ENCODE measurements around the gene TMC3.

The TMC3 gene

DNA sequence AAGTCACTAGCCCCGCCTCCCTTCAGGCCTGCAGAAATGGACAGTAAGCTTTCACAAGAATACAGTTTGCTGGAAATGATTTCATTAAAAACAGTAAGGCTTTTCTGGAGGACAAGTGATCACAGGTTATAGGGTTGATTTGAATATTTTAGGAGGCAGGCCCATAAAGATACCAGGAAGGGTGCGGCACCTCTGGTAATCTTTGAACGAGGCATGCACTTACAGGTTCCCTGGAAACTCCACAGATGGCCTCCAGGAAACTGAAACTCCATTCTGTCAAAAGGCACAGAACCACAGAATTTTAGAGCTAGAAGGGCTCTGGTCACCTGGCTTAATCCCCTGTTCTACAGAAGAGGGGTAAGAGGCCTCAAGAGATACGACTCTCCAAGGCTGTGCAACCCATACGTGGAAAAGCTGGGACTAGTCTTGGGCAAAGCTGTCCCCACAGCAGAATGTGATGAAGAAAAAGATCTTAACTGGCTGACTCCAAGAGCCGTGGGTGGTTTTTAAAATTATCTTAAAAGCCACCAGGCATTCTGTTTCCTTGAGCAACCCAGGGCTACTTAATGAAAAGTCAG lies 51.2 kb downstream of the TMC3 start:
- DNase-seq (ENCODE audit: low read depth): no peak

- no peak for DNase-seq (ENCODE audit: low read depth)
Observed at GRCh38 chr15:81321667-81322066, 52.3 kb downstream of the TMC3 start.

DNA sequence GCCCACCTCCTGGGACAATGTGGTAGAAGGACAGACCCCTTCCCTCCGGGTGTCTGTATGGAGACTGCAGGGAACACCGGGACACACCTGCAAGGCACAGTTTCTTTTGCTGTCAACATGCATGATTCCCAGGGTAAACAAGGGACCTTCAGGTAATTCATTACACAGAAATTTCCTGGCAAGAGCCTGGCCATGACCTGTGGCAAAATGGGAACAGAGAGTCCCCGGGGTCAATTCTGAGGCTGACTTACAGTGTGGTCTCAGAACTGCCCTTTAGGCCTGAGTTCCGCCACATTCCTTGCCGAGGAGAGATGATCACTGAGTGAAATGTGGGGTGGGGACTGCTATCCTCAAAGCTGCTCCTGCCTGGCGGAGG lies 56.4 kb downstream of the TMC3 start:
- DNase-seq (ENCODE audit: low read depth): no peak

- no peak for DNase-seq (ENCODE audit: low read depth)
Observed at GRCh38 chr15:81316267-81316666, 57.7 kb downstream of the TMC3 start.

- DNase-seq (ENCODE audit: low read depth): no peak
Observed at GRCh38 chr15:81315452-81316175, 58.4 kb downstream of the TMC3 start.

- DNase-seq (ENCODE audit: low read depth): no peak
Observed at GRCh38 chr15:81314378-81314777, 59.6 kb downstream of the TMC3 start.

DNA sequence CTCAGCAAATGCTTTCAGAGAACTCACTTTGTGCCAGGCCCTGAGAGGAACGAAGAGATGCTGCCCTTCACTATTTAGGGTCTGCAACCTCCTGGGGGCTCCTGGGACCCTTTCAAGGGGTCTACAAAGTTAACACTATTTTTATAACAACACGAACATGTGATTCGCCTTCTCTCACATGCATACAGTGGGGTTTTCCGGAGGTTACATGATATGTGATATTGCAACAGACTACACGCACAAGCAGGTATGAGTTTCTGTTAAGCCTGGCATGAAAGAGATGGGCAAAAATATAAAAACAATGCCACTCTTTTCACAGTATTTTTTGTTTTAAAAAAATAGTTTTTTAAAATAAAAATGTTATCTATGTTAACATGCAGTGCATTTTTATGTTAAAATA lies 60.3 kb downstream of the TMC3 start:
- DNase-seq (ENCODE audit: low read depth): no peak

DNA sequence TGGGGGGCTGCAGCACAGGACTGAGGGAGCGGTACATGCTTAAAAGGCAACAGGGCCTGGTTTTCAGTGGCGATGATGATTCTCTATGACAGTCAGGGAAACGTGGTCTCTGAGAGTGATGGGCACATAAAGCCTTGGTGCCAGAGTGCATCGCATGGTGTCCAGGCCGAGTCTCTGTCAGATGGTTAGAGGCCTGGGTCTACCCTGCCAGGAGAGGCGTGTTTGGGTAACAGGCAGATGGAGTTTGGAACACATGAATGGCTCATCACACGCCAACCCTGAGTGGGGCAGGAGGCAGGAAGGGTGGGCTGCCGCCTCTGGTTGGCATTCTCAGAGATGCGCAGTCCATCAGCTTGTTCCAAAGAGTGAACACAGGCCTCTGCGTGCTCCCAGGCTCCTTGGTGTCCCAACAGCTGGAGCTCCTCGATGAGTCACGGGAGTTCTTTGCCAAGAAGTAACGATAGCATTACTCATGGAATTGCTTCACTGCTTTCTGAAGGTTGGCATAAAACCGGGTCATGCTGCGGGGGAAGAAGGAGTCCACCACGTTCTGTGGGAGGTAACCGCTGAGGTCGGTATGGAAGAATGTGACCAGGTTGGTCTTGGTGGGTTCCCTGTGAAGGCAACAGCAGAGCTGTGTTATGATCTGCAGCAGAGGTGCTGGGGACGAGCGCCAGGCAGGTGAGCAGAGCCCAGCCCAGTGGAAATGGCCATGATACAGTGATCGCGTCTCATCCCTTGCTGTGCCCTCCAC lies 61.0 kb downstream of the TMC3 start:
- DNase-seq (ENCODE audit: low read depth): no peak

DNA sequence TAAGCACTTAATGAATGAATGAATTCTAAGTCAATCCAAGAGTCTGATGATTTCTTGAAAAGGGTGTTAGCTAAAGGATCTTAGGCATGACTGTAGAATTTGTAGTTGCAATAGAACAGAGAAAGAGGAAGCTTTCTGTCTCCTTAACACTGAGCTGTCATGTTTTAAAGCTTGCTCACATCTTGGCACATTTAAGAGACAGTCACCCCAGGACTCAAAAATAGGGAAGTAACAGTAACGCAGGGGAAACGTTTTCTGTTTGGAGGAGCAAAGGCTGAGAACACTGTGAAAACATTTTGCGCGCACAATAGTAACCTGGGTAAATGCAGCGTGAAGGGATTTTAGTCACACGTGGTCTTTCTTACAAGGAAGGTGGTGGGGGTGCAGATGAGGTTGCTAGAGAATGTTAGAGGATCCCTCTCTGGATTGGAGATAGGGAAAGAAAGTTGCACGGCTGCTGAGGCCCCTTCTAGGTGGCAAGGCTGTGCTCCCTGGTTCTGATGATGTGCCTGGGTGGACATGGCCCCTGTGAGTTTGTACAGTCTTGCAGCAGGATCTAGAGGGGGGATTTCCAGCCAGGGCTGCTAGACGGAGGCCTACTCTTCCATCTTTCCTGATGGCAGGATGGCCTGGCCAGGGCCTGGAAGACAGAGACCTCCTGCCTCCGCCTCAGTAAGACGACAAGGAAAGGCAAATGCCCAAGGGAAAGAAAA lies 62.1 kb downstream of the TMC3 start:
- DNase-seq (ENCODE audit: low read depth): no peak

DNA sequence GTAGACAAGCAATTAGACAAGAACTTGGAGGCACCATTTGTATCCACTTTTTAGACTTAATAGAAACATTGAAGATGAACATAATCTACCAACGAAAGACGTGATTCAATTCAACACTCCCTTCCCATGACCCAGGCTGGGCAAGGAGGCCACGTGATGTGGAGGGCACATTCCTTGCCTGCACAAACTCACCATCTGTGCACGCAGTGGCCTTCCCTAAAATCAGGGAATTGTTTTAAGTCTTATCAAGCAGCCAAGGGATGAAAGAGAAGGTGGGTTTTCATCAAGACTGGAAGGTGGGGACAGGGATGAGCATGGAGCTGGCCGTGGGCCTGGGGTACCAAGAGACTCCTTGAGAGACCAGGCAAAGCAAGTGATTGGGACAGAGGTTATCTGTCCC lies 63.5 kb downstream of the TMC3 start:
- no peak for DNase-seq (ENCODE audit: low read depth)

GRCh38 chr15:81309647-81310450 lies 64.2 kb downstream of the TMC3 start:
- no peak for DNase-seq (ENCODE audit: low read depth)

DNA sequence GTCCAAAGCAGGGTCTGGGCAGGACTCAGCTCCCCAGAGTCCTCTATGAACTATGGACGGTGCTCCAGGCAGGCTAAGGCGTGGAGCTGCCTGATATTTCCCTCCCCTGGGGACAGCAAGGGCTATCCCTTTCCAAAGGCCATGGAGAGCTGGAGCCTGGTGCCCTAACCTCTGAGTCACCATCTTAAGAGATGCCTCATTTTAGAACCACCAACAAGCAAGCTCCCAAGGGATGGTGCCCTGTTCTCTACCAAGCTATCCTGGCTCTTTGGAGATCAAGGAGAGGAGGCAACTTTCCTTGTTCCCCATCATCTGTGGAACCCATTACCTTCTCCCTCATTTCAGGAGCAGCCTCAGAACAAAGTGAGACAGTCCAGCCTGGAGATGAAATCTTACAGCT lies 65.8 kb downstream of the TMC3 start:
- DNase-seq (ENCODE audit: low read depth): no peak

- DNase-seq (ENCODE audit: low read depth): no peak
Observed at GRCh38 chr15:81304226-81304625, 69.8 kb downstream of the TMC3 start.

GRCh38 chr15:81303244-81304225 lies 70.5 kb downstream of the TMC3 start:
- no peak for DNase-seq (ENCODE audit: low read depth)

DNA sequence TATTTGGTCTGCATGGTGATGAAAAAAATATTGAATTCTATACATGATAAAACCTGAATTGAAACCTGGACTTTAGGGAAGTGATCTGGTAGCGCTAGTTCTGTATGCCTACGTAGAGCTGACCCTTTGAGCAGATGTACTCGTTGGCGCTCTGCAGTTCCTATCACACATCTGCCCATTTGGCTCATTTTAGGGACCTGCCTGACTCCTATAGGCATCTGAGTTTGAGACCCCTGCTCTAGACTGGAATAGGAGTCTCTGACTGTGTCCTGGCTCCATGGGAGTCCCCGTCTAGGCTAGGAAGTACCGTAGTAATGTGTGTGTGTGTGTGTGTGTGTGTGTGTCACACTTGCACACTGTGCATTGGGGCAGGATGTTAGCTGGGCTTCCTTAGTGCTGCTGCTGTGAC lies 71.3 kb downstream of the TMC3 start:
- DNase-seq (ENCODE audit: low read depth): no peak

DNA sequence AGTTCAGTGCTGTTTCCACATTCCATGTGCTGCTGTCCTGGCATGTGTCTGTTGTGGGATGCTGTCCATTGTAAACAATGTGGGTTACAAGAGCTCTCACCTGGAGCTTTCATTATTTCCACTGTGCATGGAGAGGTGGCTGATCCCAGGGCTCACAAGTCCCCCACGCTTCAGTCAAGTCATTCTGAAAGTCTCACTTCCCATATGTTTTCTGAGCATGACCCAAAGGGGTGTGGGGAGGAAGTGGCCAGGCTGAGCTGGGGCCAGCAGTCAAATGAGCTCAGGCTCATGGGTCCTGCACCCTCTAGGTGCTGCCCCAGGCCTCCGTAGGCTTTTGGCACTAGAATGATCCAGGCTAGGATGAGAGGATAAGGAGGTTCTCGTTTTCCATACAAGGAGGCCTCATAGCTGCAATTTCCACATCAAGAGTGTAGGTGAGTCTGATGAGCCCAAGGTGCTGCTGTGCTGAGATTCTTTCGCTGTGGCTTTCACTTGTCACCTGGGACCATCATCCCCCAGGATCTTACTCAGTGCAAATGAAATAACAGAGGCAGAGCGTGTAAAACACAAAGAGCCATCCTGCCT lies 72.1 kb downstream of the TMC3 start:
- no peak for DNase-seq (ENCODE audit: low read depth)

GRCh38 chr15:81301385-81301784 lies 72.6 kb downstream of the TMC3 start:
- no peak for DNase-seq (ENCODE audit: low read depth)

DNA sequence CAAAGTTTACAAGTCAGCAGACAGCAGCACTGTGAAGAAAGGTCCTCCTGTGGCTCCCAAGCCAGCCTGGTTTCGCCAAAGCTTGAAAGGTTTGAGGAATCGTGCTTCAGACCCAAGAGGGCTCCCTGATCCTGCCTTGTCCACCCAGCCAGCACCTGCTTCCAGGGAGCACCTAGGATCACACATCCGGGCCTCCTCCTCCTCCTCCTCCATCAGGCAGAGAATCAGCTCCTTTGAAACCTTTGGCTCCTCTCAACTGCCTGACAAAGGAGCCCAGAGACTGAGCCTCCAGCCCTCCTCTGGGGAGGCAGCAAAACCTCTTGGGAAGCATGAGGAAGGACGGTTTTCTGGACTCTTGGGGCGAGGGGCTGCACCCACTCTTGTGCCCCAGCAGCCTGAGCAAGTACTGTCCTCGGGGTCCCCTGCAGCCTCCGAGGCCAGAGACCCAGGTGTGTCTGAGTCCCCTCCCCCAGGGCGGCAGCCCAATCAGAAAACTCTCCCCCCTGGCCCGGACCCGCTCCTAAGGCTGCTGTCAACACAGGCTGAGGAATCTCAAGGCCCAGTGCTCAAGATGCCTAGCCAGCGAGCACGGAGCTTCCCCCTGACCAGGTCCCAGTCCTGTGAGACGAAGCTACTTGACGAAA lies 74.3 kb downstream of the TMC3 start:
- no peak for DNase-seq (ENCODE audit: low read depth)

DNA sequence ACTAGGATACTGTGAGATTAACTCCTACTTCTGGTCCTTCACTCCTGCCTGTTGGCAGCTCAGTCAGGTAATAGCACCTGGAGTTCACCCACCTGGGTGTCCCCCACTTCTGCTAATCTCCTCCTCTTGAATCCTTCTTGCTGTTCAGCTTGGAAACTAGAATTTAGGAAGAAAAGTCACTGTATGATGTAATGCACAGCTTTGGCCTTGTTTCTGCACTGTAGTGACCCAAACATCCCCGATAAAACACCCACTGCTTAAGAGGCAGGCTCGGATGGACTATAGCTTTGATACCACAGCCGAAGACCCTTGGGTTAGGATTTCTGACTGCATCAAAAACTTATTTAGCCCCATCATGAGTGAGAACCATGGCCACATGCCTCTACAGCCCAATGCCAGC lies 74.9 kb downstream of the TMC3 start:
- no peak for DNase-seq (ENCODE audit: low read depth)

DNA sequence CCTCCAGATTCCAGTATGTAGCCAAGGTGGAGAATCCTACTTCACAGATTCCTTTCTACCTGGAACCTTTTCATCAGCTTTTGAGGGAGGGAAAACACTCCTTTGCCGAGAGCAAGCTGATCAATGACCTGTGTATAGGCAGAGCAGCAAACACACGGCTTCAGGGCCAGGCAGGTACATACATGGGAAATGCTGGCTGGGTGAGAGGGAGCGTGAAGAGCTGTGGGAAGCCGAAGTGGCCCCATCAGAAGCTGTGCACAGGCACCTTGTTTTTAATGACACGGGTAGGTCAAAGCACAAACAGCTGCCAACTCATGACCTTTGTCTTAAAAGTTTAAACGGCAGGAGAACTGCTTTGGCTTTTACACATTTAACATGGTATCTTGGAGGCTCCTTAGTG lies 75.4 kb downstream of the TMC3 start:
- no peak for DNase-seq (ENCODE audit: low read depth)

Data from T follicular helper cell (primary cell).